Activated CD4-positive, alpha-beta memory T cell treated with anti-CD3 and anti-CD28 coated beads, Interleukin-2, amount 10 ng/mL, durations not matched to agents 7 days and 5 days (primary cell): Measurements from ENCODE around the gene AGFG1. TPM values are rescaled to one million over a fixed set of nuclear protein-coding genes. Genes with fewer than 3 reads are reported as not detected.
"Not testable (repeated sequence)": the region's sequence is repeated elsewhere in the genome, so short reads cannot be mapped to it uniquely, and the experiment has no call there.

Source experiments
- CTCF ChIA-PET: fragments of 350-600 bp; sonication (Branson Sonifier 250); formaldehyde crosslinking; loops from one replicate; lab custom pipeline; 2021; ENCODE audit warnings: antibody characterized with exemption, inconsistent platforms; lab: Charles Lee
- POLR2A ChIA-PET: fragments of 350-600 bp; sonication (Branson Sonifier 250); formaldehyde crosslinking; loops from one replicate; lab custom pipeline; 2021; ENCODE audit warnings: antibody characterized with exemption; lab: Charles Lee
- DNase-seq: peaks from one replicate; pipeline ENCODE4 v3.0.0-alpha.2; 2020
- H3K27ac Mint-ChIP-seq: one replicate; pipeline ENCODE4 v1.8.0; 2021; ENCODE audit warnings: mild to moderate bottlenecking, mixed read lengths
- H3K27me3 Mint-ChIP-seq: one replicate; pipeline ENCODE4 v1.8.0; 2021; ENCODE audit warnings: mixed read lengths
- H3K36me3 Mint-ChIP-seq: one replicate; pipeline ENCODE4 v1.8.0; 2021; ENCODE audit warnings: low read depth, mixed read lengths
- H3K4me1 Mint-ChIP-seq: one replicate; pipeline ENCODE4 v1.8.0; 2021; ENCODE audit warnings: mixed read lengths
- H3K4me3 Mint-ChIP-seq: one replicate; pipeline ENCODE4 v1.8.0; 2021; ENCODE audit warnings: mild to moderate bottlenecking, mixed read lengths
- H3K9me3 Mint-ChIP-seq: one replicate; pipeline ENCODE4 v1.8.0; 2021; ENCODE audit warnings: mixed read lengths
- total RNA-seq, 2 experiments: library from RNA; stranded (reverse); gene quantifications; one replicate each; pipeline ENCODE4 v1.2.3, GENCODE V29; 2021

The AGFG1 gene
- total RNA-seq, 2 experiments from 2014 or later: 59.7 to 64.0 TPM

- Mint-ChIP-seq H3K4me3 (no peak overlapping the region), H3K27ac (no peak overlapping the region), H3K36me3 (peaks cover 11% of the 10 kb centered on the region), H3K9me3 (no peaks in the 10 kb centered on the region), H3K4me1 (peaks cover 38% of the 10 kb centered on the region), H3K27me3 (no peaks in the 10 kb centered on the region)
- CTCF ChIA-PET: no interaction called here
- no peak for DNase-seq
- POLR2A ChIA-PET: no interaction called here
These were observed 38.1 kb downstream of the AGFG1 start for GRCh38 chr2:227509824-227510619.

DNA sequence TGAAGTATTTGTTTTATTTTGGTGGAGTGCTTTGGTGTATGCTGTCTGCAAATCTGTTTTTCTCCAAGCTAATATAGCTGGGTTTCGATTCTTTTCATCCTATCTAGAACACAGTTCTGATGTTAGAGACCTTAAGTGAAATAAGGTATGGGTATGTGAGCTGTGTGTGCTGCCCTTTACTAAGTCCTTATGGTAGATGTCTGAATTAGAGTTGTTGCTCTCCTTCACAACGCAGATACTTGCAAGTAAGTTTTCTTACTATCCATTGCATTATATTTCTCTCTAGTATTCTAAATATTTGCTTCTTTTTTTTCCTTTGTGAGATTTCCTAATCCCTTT lies 38.6 kb downstream of the AGFG1 start:
- DNase-seq: no peak
- Mint-ChIP-seq H3K36me3 (peaks cover 11% of the 10 kb centered on the region), H3K27ac (no peak overlapping the region), H3K9me3 (no peaks in the 10 kb centered on the region), H3K4me3 (no peak overlapping the region), H3K4me1 (peaks cover 36% of the 10 kb centered on the region), H3K27me3 (no peaks in the 10 kb centered on the region)
- ChIA-PET CTCF (no interaction called here), POLR2A (no interaction called here)

GRCh38 chr2:227511239-227511930 lies 39.4 kb downstream of the AGFG1 start:
- DNase-seq: no peak
- H3K27ac Mint-ChIP-seq: no peak overlapping the region
- peaks cover 33% of the 10 kb centered on the region for H3K4me1 Mint-ChIP-seq
- H3K27me3 Mint-ChIP-seq: no peaks in the 10 kb centered on the region
- peaks cover 16% of the 10 kb centered on the region for H3K36me3 Mint-ChIP-seq
- CTCF ChIA-PET: no interaction called here
- POLR2A ChIA-PET: no interaction called here
- H3K9me3 Mint-ChIP-seq: no peaks in the 10 kb centered on the region
- H3K4me3 Mint-ChIP-seq: no peak overlapping the region

DNA sequence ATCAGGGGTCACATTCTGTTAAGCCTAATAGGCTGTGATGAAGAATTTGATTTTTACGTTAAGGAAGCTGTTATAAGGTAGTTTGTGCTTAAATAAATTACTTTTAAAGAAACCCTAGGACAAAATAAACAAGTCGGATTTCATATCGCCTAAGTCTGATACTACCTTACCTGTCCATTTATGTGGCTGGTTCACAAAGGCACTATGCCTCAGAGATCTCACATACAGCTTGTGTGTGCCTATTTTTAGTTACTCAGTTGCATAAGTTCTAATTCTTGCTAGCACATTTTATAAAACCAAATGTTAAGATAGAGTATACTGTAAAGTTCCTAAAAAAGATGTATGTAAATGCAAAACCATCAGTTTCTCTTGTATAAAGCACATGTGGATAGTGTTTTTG lies 40.0 kb downstream of the AGFG1 start:
- Mint-ChIP-seq H3K27me3 (no peaks in the 10 kb centered on the region), H3K9me3 (no peaks in the 10 kb centered on the region), H3K4me3 (no peak overlapping the region), H3K27ac (no peak overlapping the region), H3K4me1 (peaks cover 29% of the 10 kb centered on the region), H3K36me3 (peaks cover 16% of the 10 kb centered on the region)
- ChIA-PET POLR2A (no interaction called here), CTCF (interaction anchor here (0.6 kb wide), 1 partner anchor 27 kb away, joined by 3 read pairs; no protein-coding TSS in a partner anchor)
- DNase-seq: no peak

DNA sequence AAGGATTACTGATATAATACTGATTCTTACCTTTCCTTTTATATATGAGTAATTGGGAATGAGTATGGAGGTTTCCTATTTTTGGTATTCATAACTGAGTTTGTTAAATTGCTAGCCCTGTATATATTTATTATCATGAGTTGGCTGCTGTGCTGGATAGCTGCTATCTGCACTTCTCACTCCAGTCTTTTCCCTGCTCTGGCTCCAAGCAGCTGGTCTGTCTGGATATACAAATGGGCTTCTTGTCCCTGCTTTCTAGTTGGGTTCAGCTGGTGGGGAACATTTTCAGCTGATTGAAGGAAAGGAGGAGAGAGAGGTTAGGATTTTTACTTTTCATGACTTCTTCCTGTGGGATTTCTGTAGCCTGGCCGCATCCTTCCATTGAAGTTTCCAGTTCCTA lies 41.2 kb downstream of the AGFG1 start:
- H3K27me3 Mint-ChIP-seq: no peaks in the 10 kb centered on the region
- H3K4me1 Mint-ChIP-seq: peaks cover 29% of the 10 kb centered on the region
- H3K9me3 Mint-ChIP-seq: no peaks in the 10 kb centered on the region
- POLR2A ChIA-PET: no interaction called here
- H3K36me3 Mint-ChIP-seq: peaks cover 16% of the 10 kb centered on the region
- no peak overlapping the region for H3K27ac Mint-ChIP-seq
- DNase-seq: no peak
- CTCF ChIA-PET: no interaction called here
- H3K4me3 Mint-ChIP-seq: no peak overlapping the region

DNA sequence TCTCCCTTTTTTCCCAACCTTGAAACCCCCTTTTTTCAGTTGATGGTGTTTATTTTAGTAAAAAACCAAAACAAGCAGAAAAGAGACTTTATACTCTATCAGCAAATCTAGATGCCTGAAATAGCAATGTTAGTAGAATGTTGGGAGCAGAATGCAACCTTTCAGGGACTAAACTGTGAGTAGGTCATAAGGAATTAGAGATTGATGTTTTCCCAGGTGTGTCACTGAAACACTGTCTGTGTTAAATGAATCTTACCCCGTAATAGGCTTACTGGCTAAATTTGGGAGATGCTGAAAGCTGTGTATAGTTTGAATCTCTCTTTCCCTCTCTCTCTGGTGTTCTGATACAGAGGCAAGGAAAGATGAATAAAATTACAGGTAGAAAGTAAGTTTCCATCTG lies 43.8 kb downstream of the AGFG1 start:
- peaks cover 22% of the 10 kb centered on the region for H3K36me3 Mint-ChIP-seq
- H3K27me3 Mint-ChIP-seq: no peaks in the 10 kb centered on the region
- DNase-seq: no peak
- CTCF ChIA-PET: no interaction called here
- H3K4me1 Mint-ChIP-seq: peaks cover 17% of the 10 kb centered on the region
- H3K4me3 Mint-ChIP-seq: no peak overlapping the region
- POLR2A ChIA-PET: no interaction called here
- no peaks in the 10 kb centered on the region for H3K9me3 Mint-ChIP-seq
- H3K27ac Mint-ChIP-seq: no peak overlapping the region

DNA sequence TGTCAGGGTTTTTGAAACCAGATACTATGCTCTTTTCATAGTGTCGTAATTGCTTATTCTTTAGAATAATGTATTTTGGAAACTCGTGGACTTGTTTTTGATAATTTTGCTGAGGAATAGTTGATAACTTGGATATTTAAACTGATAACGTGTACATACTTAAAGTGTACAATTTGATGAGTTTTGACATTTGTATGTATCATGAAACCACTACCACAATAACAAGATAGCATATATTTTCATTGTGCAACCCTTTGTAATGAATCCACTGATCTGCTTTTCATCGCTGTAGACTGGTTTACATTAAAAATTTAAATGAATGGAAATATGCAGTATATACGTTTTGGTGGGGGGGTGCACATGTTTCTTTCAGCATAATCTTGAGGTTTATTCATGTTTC lies 45.8 kb downstream of the AGFG1 start:
- ChIA-PET POLR2A (no interaction called here), CTCF (interaction anchor here (1.1 kb wide), 1 partner anchor 37 kb away, joined by 5 read pairs; no protein-coding TSS in a partner anchor)

DNA sequence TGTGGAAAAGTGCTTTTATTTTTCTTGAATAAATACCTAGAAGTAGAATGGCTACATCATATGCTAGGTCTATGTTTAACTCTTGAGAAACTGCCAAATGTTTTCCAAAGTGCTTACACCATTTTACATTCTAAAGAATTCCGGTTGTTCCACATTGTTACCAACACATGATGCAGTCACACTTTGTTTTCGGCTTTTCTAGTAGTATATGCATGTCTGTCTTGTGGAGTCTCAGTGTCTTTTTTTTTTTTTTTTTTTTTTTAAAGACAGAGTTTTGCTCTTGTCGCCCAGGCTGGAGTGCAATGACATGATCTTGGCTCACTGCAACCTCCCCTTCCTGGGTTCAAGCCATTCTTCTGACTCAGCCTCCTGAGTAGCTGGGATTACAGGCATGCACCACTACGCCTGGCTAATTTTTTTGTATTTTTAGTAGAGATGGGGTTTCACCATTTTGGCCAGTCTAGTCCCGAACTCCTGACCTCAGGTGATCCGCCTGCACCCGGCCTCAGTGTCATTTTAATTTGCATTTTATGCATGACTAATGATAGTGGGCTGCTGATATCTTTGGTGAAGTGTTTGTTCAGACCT lies 46.4 kb downstream of the AGFG1 start:
- POLR2A ChIA-PET, H3K27ac Mint-ChIP-seq, DNase-seq, H3K27me3 Mint-ChIP-seq, H3K9me3 Mint-ChIP-seq, H3K4me3 Mint-ChIP-seq: not testable (repeated sequence)
- peaks cover 12% of the 10 kb centered on the region for H3K4me1 Mint-ChIP-seq
- CTCF ChIA-PET: interaction anchor here (0.9 to 1.1 kb wide), 3 partner anchors 9 to 38 kb away, joined by 3 to 5 read pairs (median 3); no protein-coding TSS in a partner anchor
- peaks cover 31% of the 10 kb centered on the region for H3K36me3 Mint-ChIP-seq

More for the DNA sequence above, 45.8 kb downstream of the AGFG1 start:
- no peaks in the 10 kb centered on the region for H3K27me3 Mint-ChIP-seq
- H3K36me3 Mint-ChIP-seq: peaks cover 31% of the 10 kb centered on the region
- no peaks in the 10 kb centered on the region for H3K9me3 Mint-ChIP-seq
- H3K4me3 Mint-ChIP-seq: no peak overlapping the region
- peaks cover 12% of the 10 kb centered on the region for H3K4me1 Mint-ChIP-seq
- no peak overlapping the region for H3K27ac Mint-ChIP-seq
- DNase-seq: no peak

DNA sequence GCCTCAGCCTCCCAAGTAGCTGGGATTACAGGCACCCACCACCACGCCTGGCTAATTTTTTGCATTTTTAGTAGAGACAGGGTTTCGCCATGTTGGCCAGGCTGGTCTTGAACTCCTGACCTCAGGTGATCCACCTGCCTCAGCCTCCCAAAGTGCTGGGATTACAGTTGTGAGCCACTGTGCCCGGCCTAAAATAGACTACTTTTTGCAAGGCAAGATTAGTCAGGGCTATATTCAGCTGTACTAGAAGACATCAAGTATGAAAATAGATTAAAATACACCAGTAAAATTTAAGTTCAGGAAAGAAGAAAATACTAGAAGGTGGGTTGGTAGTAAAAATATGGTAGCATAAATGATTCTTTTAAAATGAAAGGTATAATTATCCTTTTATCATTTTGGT lies 49.2 kb downstream of the AGFG1 start:
- DNase-seq, H3K27me3 Mint-ChIP-seq, H3K4me3 Mint-ChIP-seq, POLR2A ChIA-PET, CTCF ChIA-PET, H3K9me3 Mint-ChIP-seq, H3K4me1 Mint-ChIP-seq, H3K27ac Mint-ChIP-seq: not testable (repeated sequence)
- H3K36me3 Mint-ChIP-seq: peaks cover 29% of the 10 kb centered on the region

- Mint-ChIP-seq H3K36me3 (peaks cover 47% of the 10 kb centered on the region), H3K27ac (no peak overlapping the region), H3K4me3 (no peak overlapping the region), H3K27me3 (no peaks in the 10 kb centered on the region), H3K9me3 (no peaks in the 10 kb centered on the region), H3K4me1 (peaks cover 4% of the 10 kb centered on the region)
- DNase-seq: no peak
- POLR2A ChIA-PET: no interaction called here
- CTCF ChIA-PET: interaction anchor here (1.3 kb wide), 1 partner anchor 50 kb away, joined by 3 read pairs; no protein-coding TSS in a partner anchor
These were observed 52.7 kb downstream of the AGFG1 start for GRCh38 chr2:227524665-227525064.

- CTCF ChIA-PET: interaction anchor here (1.0 kb wide), 1 partner anchor 8 kb away, joined by 3 read pairs; no protein-coding TSS in a partner anchor
- POLR2A ChIA-PET: no interaction called here
- peaks cover 4% of the 10 kb centered on the region for H3K4me1 Mint-ChIP-seq
- peaks cover 40% of the 10 kb centered on the region for H3K36me3 Mint-ChIP-seq
- no peaks in the 10 kb centered on the region for H3K9me3 Mint-ChIP-seq
- no peaks in the 10 kb centered on the region for H3K27me3 Mint-ChIP-seq
- H3K4me3 Mint-ChIP-seq: no peak overlapping the region
- H3K27ac Mint-ChIP-seq: no peak overlapping the region
- no peak for DNase-seq
These were observed 55.4 kb downstream of the AGFG1 start for GRCh38 chr2:227527351-227527750.

- peaks cover 49% of the 10 kb centered on the region for H3K36me3 Mint-ChIP-seq
- DNase-seq: no peak
- ChIA-PET CTCF (no interaction called here), POLR2A (no interaction called here)
- no peaks in the 10 kb centered on the region for H3K27me3 Mint-ChIP-seq
- no peak overlapping the region for H3K4me3 Mint-ChIP-seq
- H3K4me1 Mint-ChIP-seq: peaks cover 4% of the 10 kb centered on the region
- H3K27ac Mint-ChIP-seq: no peak overlapping the region
- H3K9me3 Mint-ChIP-seq: no peaks in the 10 kb centered on the region
These were observed 56.8 kb downstream of the AGFG1 start for GRCh38 chr2:227528803-227529202.

DNA sequence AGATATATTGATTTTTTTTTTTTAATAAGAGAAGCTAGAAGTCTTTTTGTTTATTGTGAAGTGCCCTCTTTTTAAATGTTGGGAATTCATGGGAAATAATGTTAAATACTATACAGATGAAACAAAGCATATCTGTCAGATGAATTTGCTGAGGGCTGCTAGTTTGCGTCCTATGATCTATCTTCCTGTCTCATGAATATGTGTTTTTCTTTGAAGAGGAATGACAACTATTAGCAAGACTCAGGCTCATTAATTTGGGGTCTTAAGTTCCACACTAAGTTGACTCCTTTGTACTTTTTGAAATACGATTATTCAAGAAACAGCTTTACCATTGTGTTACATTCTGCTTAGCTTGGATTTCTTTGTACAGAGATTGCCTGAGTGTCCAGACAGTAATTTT lies 57.9 kb downstream of the AGFG1 start:
- peaks cover 49% of the 10 kb centered on the region for H3K36me3 Mint-ChIP-seq
- ChIA-PET POLR2A (no interaction called here), CTCF (interaction anchor here (0.5 to 1.6 kb wide), 3 partner anchors 16 to 651 kb away, joined by 3 read pairs; no protein-coding TSS in a partner anchor)
- no peaks in the 10 kb centered on the region for H3K9me3 Mint-ChIP-seq
- no peak overlapping the region for H3K4me3 Mint-ChIP-seq
- H3K27ac Mint-ChIP-seq: no peak overlapping the region
- H3K4me1 Mint-ChIP-seq: peaks cover 4% of the 10 kb centered on the region
- H3K27me3 Mint-ChIP-seq: no peaks in the 10 kb centered on the region
- no peak for DNase-seq
